Stomach (tissue), 4 donors: Measurements from ENCODE around the gene ANAPC5.

Source experiments
- CTCF ChIP-seq, 7 experiments: fragments of 450-650 bp in 4 of 7; fragments of 200-600 bp in 3 of 7; sonication (generic) in 3 of 7; IDR thresholded peaks; one replicate each; pipeline ENCODE4 v1.5.1; 2016 to 2019; ENCODE audit warnings: antibody characterized with exemption in 7 of 7, control low read depth in 2 of 7, mild to moderate bottlenecking in 1 of 7
- POLR2AphosphoS5 ChIP-seq, 3 donors: sonication (generic); formaldehyde crosslinking; IDR thresholded peaks; one replicate each; pipeline ENCODE4 v1.6.1; 2016; ENCODE audit warnings: antibody characterized with exemption in 3 of 3

GRCh38 chr12:121293603-121294002 is 58.6 kb downstream of the ANAPC5 start:
- TF ChIP-seq POLR2AphosphoS5 (IDR thresholded peaks at IDR 0.05) (no peak), CTCF (IDR thresholded peaks at IDR 0.05) (no peak)
